ENCODE measurements around the gene IPP.
"Not testable (repeated sequence)": the region's sequence is repeated elsewhere in the genome, so short reads cannot be mapped to it uniquely, and the experiment has no call there.

Gene IPP

DNA sequence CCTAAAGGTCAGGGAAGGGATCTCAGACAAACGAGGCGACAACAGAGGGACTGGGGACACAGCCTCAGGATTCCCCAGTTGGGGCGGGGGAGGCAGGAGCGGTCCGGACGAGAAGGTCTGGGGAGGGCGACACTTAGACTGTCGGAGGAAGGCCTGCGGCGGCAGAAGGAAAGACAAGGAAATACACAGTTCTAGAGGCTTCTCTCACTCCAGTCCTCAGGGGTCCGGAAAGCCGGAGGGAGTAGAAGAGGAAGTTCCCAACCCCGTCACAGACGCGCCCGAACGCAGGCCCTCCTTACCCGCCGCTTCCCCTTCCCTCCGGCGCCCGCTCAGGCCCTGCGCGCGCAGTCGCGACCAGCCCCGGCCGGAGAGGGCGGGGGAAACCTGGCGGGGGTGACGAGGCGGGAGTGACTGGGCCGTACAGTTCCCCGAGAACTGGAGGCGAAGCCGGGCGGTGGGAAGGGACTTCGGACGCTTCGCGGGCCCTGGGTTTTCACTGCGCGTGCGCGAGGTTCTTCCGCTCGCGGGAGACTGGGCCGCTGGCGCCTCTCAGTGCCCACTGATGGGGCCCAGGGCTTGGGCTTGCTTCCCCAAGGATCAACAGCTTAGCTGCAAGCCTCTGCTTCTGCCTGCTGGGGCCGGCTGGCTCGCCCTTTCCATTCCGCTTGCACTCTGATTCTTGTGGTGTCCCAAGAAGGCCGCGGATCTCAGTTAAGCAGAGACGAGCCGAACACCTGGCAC is at the start of gene IPP:
TSS of gene IPP (minus strand) at position 356 of the 741 bp plus-strand sequence. CDS start 4,242 bp downstream, outside the sequence.
- peak; percentile 95 for DNase-seq

DNA sequence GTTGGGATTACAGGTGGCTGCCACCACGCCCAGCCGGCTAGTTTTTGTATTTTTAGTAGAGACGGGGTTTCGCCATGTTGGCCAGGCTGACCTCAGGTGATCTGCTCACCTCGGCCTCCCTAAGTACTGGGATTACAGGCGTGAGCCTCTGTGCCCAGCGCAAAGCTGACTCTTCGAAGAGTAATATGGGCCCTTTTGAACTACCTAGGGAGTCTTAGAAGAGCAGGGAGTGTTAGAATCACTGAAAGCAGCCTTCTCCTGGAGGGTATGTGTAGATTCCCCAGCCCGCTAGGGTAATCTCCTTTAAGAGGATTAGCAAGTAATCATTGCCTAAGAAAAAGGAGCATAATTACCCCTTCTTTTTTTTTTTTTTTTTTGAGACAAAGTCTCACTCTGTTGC is 46.5 kb upstream of the IPP start:
- no peak for DNase-seq

DNA sequence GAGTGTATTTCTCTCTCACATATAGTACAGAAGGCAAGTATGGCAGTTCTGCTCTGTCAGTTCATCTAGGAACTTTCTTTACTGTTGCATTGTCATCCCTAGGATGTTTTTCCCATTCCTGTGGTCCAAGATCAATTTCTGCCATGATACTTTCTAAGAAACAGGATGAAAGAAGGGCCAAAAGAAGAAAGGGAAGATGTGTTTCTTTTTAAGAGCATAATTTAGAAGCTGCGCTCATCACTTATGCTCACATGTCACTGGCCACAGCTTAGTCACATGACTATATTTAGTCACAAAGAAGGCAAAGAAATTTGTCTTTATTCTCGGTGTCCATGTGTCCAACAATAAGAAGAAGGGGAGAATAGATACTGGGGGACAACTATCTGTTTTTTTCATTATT is 45.9 kb upstream of the IPP start:
- no peak for DNase-seq

DNA sequence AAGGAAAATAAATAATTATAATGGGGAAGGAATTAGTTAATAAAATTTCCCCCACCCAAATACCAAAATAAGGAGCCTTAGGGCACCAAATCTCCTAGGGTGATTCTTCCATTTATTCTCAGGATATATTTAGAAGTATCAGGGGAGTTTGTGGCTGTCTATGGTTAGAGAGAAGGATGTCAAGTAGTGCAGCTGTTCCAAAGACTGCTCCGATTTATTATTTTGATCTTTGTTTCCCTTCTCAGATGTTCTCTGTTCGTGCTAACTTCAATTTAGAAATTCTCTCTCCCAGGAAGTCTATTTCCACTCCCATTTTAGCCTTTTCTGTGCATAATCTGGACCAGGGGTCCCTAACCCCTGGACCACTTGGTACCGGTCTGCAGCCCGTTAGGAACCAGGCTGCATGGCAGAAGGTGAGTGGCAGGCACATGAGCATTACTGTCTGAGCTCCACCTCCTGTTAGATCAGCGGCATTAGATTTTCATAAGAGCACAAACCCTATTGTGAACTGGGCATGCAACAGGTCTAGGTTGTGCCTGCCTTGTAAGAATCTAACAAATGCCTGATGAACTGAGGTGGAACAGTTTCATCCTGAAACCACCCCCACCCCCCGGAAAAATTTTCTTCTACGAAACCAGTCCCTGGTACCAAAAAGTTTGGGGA is 43.6 kb upstream of the IPP start:
- no peak for DNase-seq

DNA sequence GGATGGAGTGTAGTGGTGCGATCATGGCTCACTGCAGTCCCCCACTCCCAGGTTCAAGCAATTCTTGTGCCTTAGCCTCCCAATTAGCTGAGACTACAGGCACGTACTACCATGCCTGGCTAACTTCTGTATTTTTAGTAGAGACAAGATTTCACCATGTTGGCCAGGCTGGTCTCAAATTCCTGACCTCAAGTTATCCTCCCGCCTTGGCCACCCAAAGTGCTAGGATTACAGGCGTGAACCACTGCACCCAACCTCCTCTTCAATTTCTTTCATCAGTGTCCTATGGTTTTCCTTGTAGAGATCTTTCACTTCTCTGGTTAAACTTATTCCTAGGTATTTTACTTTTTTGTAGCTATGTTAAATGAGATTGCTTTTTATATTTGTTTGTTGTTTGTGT is 42.3 kb upstream of the IPP start:
- no peak for DNase-seq

DNA sequence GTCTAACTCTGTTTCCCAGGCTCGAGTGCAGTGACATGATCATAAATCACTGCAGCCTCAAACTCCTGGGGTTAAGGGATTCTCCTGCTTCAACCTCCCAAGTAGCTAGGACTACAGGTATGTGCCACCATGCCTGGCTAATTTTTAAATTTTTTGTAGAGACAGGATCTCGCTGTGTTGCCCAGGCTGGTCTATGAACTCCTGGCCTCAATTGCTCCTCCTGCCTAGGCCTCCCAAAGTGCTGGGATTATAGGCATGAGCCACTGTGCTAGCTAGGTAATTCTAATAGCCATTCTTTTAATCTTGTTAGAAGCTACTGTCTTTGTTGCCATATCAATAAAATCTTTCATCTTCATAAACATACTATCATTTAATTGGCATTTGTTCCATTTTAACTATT is 39.1 kb upstream of the IPP start:
- no peak for DNase-seq

DNA sequence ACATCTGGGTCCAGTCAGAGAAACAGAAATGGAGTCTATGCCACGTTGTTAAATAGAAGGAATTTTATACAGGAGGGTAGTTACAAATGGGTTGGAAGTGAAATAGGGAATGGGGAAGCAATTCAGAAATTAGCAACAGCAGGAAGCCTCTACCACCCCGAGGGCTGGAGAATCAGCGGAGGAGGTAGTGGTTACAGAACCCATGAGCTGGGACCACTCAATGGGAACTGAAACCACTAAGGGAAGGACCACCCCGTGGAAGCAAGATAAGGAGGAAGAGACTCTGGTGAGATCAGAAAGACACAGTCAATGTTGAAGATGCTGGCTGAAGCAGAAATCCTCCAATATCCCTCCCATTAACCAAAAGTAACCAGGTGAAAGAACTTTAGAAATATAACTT is 37.5 kb upstream of the IPP start:
- DNase-seq: no peak

DNA sequence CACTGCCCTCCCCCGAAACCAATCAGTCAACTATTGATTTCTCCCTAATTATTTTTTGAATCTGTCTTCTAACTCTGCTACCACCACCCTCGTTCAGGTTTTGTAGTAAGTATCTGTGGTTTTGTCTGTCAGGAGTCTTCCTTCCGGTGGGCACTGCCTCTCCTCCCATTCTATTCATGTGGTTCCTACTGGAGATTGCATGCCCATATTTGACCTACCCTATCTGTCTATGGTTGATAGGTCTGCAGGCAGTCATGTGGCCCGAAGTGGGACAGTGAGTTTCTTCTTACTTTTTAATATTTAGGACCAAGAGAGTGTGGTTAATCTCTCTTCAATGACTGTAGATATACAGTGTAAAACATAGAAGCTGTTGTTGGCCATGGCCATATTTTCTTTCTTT is 35.1 kb upstream of the IPP start:
- DNase-seq: peak; percentile 15

DNA sequence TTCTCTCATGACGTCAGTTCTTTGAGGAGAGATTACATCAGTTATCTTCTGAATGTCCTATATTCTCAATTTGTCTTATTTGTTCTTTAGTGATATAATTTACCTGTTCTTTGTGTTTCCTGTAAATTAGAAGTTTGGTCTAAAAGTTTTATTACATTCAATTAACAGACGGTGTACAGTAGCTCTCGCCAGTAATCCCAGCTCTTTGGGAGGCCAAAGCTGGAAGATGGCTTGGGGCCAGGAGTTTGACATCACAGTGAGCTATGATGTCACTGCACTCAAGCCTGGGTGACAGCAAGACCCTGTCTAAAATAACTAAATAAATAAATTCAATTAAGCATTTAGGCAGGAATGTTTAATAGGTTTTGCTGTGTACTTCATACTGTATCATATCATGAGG is 25.3 kb upstream of the IPP start:
- DNase-seq: no peak

DNA sequence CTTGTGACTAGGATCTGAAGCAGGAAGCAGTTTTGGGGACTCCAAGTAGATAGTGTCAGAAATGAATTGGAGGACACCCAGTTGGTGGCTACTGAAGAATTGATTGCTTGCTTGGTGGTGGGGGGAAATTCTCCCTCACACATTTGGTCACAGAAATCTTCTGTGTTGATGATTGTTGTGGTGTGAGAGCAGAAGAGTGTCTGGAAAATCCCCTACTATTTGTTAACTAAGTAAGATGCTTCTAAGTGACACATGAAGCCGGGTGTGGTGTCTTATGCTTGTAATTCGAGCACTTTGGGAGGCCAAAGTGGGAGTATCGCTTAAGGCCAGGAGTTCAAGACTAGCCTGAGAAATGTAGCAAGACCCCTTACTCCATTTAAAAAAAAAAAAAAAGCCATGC is 22.5 kb upstream of the IPP start:
- no peak for DNase-seq

DNA sequence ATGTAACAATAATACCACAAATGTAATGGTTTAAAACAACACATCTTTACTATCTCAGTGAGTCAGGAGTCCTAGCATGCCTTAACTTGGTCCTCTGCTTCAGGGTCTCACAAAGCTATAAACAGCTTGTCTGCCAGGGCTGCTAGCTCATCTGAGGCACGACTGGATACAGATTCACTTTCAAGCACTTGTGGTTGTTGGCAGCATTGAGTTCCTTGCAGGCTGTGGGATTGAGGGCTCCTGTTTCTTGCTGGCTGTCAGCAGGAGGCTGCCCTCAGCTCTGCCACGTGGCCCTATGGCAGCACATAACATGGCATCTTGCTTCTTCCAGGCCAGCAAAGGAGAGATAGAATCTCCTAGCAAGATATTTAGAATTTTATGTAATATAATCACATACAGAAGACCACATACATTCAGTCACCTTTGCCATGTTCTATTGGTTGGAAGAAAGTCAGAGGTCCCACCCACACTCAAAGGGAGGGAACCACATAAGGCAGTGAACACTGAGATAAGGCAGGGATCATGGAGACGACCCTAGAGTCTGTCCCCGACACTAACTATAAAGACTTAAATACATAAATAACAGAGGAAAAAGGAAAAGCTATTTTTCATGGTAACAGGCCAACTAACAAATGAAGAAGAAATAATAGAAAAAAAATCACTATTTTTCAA is 18.9 kb upstream of the IPP start:
- no peak for DNase-seq

DNA sequence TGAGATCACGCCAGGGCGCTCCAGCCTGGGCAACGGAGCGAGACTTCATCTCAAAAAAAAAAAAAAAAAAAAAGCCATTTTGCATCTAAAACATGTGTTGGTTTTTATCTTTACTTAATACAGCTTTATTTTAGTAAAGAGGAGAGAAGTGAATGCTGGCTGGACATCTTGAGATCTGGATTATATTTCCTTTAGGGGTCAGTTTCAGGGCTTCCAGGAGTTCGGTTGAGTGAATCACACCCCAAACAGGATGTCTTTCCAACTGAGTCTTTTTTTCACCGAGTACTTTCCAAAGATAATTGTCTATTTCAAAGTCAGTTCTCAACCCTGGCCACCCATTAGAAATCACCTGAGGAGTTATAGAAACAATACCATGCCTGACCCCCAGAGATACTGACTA is 16.6 kb upstream of the IPP start:
- DNase-seq: no peak

DNA sequence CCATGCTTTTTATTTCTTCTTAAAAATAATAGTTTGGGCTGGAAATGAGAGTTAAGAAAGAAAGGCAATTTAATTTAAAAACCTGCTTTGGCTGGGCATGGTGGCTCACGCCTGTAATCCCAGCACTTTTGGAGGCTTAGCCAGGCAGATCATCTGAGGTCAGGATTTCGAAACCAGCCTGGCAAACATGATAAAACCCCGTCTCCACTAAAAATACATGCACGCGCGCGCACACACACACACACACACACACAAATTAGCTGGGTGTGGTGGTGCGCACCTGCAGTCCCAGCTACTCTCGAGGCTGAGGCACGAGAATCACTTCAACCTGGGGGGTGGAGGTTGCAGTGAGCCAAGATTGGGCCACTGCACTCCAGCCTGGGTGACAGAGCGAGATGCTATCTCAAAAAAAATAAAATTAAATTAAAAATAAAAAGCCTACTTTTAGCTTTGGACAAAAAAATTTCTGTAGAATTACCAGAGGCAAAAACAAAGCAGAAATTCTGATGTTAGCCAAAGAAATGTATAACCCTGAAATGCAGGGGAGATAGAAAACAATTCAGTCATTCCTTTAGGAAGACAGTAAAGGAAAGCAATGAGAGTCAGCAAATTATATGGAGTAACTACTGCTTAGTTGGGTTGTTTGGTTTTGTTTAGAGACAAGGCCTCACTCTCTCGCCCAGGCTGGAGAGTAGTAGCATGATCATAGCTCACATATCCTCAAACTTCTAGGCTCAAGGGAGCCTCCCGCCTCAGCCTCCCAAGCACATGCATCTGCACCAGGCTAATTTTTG is 15.7 kb upstream of the IPP start:
- DNase-seq: no peak

DNA sequence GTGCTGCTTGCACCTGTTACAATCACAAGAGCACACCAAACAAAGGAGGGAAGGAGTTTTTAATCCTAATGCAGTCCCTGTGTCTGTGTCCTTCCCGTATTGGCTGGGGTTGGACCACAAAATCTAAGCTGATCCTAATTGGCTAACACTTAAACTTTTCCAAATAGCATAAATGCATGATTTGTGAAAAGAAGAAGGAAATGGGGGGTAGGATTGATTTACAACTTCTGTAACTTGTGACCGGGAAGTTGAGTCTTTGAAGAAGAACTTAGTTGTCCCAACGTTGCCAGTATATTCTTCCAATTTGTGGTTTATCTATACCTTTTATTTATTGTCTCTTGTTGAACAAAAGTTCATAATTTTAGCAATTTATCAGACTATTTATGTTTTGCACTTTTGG is 11.8 kb upstream of the IPP start:
- no peak for DNase-seq

DNA sequence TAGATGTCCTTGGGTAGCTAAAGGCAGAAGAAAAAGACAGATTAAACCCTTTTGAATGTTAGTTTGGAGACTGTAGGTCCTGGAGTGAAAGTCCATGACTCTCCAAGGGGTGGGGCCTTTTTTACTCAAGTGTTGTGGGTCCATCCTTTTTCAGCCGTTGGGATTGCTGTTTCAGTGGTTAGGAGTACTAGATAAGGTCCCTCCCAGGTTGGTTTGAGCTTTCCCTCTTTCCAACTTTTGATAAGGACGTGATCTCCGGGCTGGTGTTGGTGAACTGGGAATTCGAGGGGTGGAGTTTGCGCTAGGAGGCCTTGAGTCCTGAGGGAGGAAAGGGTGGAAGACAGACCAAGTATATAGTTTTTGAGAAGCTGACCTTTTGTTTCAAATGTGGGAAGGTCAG is 5.2 kb upstream of the IPP start:
- no peak for DNase-seq

DNA sequence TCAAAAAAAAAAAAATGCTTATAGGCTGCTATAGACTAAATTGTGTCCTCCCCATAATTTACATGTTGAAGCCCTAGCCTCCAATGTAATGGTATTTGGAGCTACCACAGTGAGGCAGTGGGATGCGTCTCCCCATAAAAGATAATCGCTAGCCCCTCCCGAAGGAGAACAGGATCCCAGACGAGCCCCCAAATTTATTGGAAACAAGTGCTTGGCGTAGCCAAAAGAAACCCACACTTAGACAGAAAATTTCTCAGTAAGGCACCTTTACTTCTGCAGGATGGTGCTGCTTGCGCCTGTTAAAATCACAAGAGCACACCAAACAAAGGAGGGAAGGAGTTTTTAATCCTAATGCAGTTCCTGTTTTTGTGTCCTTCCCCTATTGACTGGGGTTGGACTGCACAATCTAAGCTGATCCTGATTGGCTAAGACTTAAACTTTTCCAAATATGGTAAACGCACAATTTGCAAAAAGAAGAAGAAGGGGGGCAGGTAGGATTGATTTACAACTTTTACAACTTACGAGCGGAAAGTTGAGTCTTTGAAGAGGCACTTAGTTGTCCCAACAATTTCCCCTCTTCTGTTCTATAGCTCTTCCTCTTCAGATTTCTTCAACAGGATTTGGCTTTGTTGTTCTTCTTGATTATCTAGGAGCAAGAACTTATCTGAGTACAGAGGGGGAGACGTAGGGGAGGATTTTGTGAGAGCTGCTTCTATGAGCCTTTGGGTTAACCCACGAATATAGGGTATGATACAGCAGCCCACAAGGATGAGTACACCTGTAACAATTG is 3.0 kb upstream of the IPP start:
- DNase-seq: no peak

DNA sequence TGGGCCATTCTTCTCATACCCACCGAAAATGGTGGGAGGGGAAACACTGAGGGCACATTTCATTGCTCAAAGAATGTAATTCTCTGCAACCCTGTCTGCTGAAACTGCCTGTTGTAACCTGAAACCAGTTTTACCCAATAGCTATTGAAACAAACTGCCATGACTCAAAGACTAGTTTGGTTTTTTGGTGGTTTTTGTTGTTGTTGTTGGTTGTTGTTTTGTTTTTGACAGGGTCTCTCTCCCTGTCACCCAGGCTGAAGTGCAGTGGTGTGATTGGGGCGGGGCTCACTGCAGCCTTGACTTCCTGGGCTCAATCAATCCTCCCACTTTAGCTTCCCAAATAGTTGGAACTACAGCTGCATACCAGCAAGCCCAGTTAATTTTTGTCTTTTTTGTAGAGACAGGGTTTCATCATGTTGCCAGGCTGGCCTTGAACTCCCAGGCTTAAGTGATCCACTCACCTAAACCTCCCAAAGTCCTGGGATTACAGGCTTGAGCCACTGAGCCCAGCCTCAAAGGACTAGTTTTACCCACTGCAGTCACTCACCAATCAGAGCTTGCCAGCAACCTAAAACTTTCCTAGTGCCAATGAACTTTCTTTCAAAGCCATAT is 2.1 kb upstream of the IPP start:
- DNase-seq: no peak

DNA sequence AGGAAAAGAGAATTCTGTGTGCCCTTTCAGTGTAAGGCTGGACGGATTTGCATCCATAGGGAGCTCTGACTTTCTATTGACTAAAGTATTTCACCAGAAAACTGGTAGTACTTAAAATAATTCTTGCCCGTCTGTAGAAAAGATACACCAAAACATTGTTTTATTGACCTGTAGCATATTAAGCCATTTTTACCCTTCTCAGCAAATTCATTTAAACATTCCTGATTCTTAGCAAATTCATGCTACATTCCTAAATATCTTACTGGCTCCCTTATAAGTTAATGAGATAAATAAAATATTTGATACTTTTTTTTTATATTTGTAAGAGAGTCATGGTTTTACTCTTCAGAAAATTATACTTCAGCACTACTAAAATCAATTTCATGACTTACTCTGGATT is 1.6 kb upstream of the IPP start:
- DNase-seq: no peak

DNA sequence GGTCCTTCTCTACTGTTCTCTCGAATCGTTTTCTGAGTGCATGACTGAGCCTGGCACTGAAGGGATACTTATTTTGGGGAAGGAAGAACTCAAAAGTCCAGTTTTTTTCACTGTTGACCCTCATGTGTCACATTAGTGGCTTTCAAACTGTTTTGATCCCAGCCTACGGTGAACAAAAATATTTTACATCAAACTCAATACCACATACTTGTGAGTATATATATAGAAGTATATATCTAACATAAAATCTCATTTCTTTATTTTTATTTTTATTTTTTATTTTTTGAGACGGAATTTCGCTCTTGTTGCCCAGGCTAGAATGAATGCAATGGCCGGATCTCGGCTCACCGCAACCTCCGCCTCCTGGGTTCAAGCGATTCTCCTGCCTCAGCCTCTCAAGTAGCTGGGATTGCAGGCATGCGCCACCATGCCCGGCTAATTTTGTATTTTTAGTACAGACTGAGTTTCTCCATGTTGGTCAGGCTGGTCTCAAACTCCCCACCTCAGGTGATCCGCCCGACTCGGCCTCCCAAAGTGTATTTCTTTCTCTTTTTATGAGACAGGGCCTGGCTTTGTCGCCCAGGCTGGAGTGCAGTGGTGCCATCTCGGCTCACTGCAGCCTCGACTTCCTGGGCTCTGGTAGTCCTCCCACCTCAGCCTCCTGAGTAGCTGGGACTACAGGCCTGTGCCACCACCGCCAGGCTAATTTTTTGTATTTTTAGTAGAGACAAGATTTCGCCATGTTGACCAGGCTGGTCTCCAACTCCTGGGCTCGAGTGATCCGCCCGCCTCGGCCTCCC is 786 bp upstream of the IPP start:
- not testable (repeated sequence) for DNase-seq

DNA sequence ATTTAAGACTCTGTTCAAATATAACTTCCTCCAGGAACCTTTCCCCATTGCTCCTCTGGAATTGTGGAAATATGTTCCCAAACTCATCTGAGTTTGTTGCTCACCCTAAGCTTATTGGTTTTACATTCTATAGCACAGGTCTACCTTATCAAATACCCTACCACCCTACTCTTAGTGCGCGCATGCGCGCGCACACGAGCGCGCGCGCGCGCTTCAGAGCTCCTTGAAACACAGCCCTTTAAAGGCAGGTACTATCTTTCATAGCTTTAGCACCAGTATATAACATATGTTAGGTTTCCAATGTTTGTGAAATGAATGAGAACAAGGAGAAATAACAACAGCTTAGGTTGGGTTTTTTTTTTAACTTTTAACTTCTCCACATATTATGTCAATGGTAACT is 3.5 kb downstream of the IPP start:
- DNase-seq: no peak

DNA sequence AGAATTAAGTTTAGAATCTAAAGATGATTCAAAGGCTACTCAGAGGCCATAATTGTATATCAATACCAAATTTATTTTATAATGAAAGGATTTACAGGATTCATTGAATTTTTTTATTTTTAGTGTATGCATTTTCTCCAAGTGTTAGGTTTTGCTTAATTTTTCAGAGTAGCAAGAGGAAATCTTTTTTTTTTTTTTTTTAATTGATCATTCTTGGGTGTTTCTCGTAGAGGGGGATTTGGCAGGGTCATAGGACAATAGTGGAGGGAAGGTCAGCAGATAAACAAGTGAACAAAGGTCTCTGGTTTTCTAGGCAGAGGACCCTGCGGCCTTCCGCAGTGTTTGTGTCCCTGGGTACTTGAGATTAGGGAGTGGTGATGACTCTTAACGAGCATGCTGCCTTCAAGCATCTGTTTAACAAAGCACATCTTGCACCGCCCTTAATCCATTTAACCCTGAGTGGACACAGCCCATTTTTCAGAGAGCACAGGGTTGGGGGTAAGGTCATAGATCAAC is 10.8 kb downstream of the IPP start:
- not testable (repeated sequence) for DNase-seq
